Frontal cortex (tissue), 4 donors: Measurements from ENCODE around the gene INTS1. TPM values are rescaled to one million over a fixed set of nuclear protein-coding genes. Genes with fewer than 3 reads are reported as not detected.
"Not testable (repeated sequence)": the region's sequence is repeated elsewhere in the genome, so short reads cannot be mapped to it uniquely, and the experiment has no call there.

Source experiments
- DNase-seq, 2 donors: peaks; one replicate each; pipeline ENCODE4 v3.0.0; 2012; ENCODE audit warnings: low spot score in 2 of 2
- FAIRE-seq: peaks from 2 replicates; lab custom pipeline; 2012; peaks lifted over from hg19 to GRCh38; lab: Jason Lieb, UNC
- total RNA-seq: library from RNA; depleted of rRNA; stranded (reverse); fragments of >200 nt; gene quantifications from one replicate; pipeline ENCODE4 v1.2.3, GENCODE V29; 2014
- donor health status: control.
- donor health status: control.
- donor health status: control.

The INTS1 gene
- total RNA-seq, 1 donor from 2014 or later = 23.6 TPM

GRCh38 chr7:1457059-1457948, 46.9 kb downstream of the INTS1 start:
- FAIRE-seq = no peak
- no peak for DNase-seq

DNA sequence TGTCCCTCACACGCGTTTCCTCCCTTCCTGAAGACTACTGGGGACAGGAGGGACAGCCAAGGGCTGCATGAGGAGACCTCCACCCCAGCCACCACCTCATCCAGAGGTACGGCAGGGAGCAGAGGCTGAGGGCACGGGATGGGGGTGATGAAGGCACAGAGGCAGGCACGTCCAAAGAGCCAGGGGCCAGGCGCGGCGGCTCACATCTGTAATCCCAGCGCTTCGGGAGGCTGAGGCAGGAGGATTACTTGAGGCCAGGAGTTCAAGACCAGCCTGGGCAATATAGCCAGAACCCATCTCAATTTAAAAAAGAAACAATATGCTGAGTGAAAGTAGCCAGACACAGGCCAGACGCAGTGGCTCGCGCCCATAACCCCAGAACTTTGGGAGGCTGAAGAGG, 48.2 kb downstream of the INTS1 start:
- FAIRE-seq (no peak), DNase-seq (no peak)

- FAIRE-seq (no peak), DNase-seq (no peak)
Observed at GRCh38 chr7:1455241-1455939, 48.8 kb downstream of the INTS1 start.

GRCh38 chr7:1454542-1454941, 49.6 kb downstream of the INTS1 start:
- FAIRE-seq (no peak), DNase-seq (peak; percentile 72 to 73)

DNA sequence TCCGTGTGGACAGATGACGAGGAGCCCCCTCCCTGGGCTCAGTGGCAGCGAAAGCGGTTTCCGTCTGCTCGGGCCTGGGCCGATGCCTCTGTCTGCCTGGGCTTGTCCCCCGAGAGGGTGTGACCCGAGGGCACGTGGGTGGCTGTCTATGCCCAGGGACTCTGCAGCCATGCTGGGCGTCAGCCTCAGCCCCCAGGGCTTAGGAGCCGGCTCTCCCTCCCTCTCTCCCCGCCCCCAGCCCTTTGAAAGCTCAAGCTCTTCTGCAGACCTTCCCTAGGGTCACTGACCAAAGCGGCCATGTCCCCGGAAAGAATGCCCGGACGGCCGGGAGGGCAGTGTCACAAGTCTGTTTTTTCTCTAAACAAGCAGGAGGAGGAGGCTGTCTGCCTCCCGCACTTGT, 52.0 kb downstream of the INTS1 start:
- FAIRE-seq (no peak), DNase-seq (no peak)

DNA sequence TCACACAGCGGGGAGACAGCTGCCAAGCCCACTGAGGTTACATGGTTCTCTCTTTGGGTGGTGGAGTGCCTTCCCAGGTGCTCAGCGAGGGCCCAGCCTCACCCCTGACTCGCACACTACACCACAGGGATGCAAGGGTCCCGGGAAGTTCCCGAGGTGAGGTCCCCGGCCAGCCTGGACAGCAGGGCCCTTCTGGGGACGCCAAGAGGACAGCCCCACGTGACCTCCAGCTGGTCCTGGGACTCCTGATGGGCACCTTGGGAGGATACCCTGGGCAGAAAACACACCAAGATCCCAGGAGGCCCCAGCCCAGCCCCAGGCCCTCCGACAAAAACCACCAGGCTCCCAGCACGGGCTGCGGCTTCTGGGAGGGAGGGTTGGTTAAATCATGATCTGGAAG, 53.2 kb downstream of the INTS1 start:
- DNase-seq (no peak), FAIRE-seq (no peak)

- no peak for FAIRE-seq
- DNase-seq = no peak
Observed at GRCh38 chr7:1450431-1450830, 53.8 kb downstream of the INTS1 start.

DNA sequence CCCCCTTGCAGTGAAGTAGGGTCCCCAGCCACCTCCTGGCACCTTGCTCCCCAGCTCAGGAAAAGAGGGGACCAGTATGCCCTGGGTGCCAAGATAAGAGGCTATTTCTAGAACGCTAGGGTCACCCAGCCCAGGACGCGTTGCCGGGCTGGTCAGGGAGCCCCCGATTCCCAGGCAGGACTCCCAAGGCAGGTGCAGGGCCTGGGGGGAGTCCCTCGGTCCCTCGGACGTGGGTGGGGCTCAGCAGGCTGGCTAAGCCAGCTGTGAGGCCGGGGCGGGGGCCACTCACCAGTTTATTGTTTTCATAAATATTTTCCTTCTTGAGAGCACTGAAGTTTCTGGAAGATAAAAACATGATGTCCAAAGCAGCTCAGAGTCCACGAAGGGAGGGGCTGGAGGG, 54.2 kb downstream of the INTS1 start:
- DNase-seq (no peak), FAIRE-seq (no peak)

DNA sequence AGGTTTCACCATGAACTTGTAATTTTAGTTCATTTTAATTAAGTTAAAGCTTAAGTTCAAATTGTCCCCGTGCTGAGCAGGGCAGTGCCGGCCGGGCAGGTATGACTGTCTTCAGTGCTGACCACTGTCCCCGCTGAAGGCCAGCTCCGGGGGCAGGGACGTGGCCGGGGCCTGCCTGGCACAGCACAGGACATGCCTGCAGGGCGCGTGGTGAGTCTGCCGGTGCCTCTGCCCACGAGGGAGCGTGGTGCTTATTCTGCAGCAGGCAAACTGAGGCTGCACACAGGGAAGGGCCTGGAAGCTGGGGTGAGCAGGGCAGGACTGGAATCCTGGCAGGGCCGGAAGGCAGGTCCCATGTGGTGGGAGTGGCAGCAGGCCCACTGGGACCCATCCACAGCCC, 54.7 kb downstream of the INTS1 start:
- DNase-seq (no peak), FAIRE-seq (no peak)

GRCh38 chr7:1448958-1449357, 55.2 kb downstream of the INTS1 start:
- FAIRE-seq (no peak), DNase-seq (no peak)

DNA sequence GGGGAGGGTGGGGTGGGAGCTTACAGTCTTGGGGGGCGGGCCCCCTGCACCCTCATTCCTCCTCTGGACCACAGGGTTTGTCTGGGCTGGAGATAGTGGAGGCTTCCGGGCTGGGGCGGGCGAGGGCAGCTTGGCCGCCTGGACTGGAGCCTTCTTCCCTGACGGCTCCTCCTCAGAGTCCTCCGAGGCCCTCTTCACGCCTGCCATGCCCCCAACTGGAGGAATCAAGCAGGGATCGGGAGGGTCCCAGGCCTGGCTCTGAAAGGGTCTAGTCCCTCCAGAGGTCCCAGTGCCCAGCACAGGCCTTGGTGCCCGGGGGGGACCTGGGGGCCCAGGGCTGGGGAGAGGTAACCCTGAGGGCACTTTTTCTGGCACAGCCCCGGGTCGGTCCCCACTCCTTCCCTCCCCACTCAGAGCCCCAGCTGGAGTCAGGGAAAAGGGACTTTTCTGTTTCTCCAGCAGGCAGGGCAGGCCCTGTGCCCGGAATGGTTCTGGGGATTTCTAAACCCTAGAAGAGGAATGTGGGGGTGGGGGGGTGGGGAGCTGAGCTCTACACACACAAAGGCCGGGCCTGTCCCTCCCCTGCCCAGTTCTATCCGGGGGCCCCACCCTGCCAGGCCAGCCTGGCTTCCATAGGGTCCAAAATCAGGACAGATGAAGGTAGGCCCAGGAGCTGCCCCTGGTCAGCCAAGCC, 56.5 kb downstream of the INTS1 start:
- FAIRE-seq (no peak), DNase-seq (peak in 1 of 2 donors; percentile 75)

DNA sequence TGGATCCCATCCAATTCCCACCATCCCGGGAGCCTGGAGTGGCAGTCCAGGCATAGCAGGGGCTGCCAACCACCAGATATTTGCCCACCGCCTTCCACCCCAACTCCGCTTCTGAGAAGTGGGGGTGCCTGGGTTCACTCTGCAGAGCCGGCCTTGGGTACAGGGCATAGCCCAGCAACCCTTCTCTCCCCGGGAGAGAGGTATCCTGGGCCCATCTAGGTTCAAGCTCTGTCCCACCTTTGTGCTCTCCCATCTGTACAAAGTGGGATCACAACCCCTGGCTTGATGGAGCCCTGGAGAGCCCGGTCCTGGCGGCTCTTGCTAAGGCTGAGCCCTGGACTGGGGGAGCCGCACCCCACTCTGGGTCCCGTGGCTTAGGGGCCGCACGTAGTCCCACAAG, 57.1 kb downstream of the INTS1 start:
- FAIRE-seq (no peak), DNase-seq (no peak)

DNA sequence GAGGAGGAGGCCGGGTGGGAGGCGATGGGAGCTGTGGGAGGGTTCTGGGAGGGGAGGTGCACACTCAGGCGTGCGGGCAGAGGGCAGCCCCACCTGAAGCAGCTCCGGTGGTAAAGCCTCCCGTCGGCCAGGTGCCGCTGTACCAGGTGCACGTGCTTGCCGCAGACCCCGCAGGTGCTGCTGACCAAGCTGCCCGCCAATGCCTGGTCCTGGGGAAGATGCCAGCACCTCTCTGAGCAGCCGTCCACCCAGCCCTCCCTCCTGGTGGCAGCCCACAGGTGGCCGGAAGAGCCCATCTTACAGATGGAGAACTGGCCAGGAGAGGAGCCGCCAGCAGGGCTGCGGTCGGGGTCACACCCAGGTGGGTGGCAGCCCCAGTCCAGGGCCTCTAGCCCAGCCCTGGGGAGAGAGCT, 57.6 kb downstream of the INTS1 start:
- FAIRE-seq (no peak), DNase-seq (no peak)

DNA sequence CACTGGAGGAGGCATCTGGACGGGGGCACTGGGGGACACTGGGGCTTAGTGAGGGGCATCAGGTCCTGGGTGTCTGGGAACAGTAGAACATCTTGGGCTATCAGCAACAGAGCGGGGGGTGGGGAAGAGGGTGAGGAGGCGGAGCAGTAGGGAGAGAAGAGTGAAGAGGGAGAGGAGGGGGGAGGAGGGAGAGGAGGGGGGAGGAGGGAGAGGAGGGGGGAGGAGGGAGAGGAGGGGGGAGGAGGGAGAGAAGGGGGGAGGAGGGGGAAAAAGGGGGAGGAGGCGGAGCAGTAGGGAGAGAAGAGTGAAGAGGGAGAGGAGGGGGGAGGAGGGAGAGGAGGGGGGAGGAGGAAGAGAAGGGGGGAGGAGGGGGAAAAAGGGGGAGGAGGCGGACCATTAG, 58.2 kb downstream of the INTS1 start:
- not testable (repeated sequence) for DNase-seq, FAIRE-seq

DNA sequence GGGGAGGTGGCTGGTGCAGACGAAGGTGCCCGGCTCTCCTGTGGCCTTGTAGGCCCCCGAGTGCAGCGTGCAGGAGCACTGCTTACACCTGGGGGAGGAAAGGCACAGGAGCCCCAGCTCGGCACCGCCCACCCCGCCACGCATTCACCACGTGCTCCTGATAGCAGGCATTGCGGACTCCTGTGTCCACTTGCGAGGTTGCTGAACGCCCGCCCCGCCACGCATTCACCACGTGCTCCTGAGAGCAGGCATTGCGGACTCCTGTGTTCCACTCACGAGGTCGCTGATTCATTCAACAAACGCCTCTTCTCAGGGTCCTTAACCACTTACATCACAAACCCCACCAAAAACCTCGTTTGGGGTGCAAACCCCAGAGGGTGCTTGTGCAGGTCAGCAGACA, 58.8 kb downstream of the INTS1 start:
- DNase-seq (no peak), FAIRE-seq (no peak)

DNA sequence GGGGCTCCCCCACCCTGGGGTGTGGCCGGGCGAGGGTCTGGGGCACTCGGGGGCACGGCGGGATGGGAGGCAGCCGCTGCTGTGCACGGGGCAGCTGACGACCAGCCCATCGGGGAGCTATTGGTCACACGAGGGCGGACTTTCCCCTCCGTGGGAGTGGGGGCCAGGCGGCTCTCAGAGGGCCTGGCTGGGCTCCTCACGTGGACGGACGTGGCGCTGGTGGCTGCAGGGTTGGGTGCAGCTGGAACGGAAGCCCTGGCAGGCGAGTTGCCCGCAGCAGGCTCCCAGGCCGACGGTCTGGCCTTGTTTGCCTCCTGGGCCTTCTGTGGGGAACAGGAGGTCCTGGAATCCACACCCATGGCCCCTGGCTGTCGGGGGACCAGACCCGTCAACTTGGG, 59.3 kb downstream of the INTS1 start:
- FAIRE-seq (no peak), DNase-seq (no peak)

GRCh38 chr7:1444214-1444924, 59.8 kb downstream of the INTS1 start:
- DNase-seq (no peak), FAIRE-seq (no peak)

- not testable (repeated sequence) for DNase-seq, FAIRE-seq
Observed at GRCh38 chr7:1443587-1444200, 60.5 kb downstream of the INTS1 start.

DNA sequence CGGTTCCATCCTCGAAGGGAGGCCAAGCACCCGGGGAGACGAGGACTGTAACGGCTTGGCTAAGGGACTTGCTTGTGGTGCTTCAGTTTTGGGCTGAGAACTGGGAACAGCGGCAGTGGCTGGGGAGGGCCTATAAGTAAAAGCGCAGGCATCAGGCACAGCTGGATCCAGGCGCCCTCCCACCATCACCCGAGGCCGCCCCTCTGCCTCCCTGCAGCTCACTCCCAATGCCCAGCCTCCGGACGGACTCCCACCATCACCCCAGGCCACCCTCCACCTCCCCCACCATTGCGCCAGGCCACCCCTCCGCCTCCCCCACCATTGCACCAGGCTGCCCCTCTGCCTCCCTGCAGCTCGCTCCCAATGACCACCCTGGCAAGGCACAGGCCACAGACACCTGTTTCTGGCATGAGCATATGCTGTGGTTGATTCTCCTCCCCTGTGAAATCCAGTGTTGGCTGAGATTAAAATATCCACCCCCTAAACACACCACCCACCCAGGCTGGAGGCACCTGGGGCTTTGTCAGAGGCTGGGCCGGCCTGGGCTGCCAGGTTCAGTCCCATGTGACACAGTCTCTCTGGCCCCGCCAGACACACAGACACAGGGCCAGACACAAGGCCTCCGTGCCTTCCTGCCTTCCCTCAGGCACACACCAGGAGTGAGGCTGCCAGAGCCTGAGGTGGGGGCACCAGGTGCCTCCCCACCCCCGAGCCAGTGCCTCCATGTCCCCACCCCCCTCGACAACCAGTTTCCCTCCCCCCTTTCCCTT, 61.6 kb downstream of the INTS1 start:
- DNase-seq (no peak), FAIRE-seq (no peak)
